HEK293T (cell line): Measurements from ENCODE around the gene NYAP1.

Experiments
- BHLHE40 ChIP-seq: fragments of 450-650 bp; IDR thresholded peaks from 2 replicates; pipeline ENCODE4 v1.6.1; 2016; ENCODE audit warnings: mild to moderate bottlenecking, moderate library complexity, borderline replicate concordance
- CTBP1 ChIP-seq: fragments of 450-650 bp; IDR thresholded peaks from 2 replicates; pipeline ENCODE4 v1.6.1; 2016; ENCODE audit warnings: borderline replicate concordance
- ELF4 ChIP-seq: fragments of 450-650 bp; IDR thresholded peaks from 2 replicates; pipeline ENCODE4 v1.6.1; 2017; ENCODE audit warnings: antibody characterized with exemption
- FOXA1 ChIP-seq: fragments of 450-650 bp; IDR thresholded peaks from 2 replicates; pipeline ENCODE4 v1.6.1; 2016; ENCODE audit warnings: mild to moderate bottlenecking
- FOXM1 ChIP-seq: fragments of 450-650 bp; IDR thresholded peaks from 2 replicates; pipeline ENCODE4 v1.6.1; 2017; ENCODE audit warnings: mild to moderate bottlenecking, borderline replicate concordance
- HDGF ChIP-seq: fragments of 450-650 bp; IDR thresholded peaks from 2 replicates; pipeline ENCODE4 v1.6.1; 2017; ENCODE audit warnings: antibody characterized with exemption, borderline replicate concordance
- SP1 ChIP-seq: fragments of 450-650 bp; IDR thresholded peaks from 2 replicates; pipeline ENCODE4 v1.6.1; 2017
- TARDBP ChIP-seq: fragments of 450-650 bp; IDR thresholded peaks from 2 replicates; pipeline ENCODE4 v1.6.1; 2016
- ZNF384 ChIP-seq: fragments of 450-650 bp; IDR thresholded peaks from 2 replicates; pipeline ENCODE4 v1.6.1; 2016
- TF ChIP-seq, protein P1 (sequence below): fragments of 450-650 bp; IDR thresholded peaks from 2 replicates; pipeline ENCODE4 v1.6.1; 2016

DNA sequence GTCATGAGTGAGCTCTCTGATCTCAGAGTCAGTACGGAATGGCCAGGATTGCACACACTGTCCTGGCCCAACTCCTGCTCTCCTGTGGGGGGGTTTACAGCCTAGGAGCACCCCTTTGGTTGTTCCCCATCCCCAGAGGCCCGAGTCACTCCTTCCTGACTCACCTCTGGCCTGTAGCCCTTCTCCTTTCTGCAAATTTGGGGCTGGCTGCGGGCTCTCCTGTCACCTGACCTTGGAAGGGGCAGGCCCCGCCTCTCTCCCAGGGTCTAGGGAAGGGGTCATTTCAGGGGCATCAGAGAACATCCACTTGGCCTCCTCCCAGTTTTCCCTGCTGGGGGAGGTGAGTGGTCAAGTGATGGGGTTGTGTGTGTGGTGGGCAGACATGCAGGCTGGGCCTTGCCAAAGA, 1.7 kb downstream of the NYAP1 start:
- TF ChIP-seq SP1 (no peak), CTBP1 (no peak), FOXA1 (no peak), ELF4 (no peak), BHLHE40 (no peak), ZNF384 (no peak), FOXM1 (no peak), HDGF (no peak), TARDBP (no peak)
- TF ChIP-seq, protein P1, sequence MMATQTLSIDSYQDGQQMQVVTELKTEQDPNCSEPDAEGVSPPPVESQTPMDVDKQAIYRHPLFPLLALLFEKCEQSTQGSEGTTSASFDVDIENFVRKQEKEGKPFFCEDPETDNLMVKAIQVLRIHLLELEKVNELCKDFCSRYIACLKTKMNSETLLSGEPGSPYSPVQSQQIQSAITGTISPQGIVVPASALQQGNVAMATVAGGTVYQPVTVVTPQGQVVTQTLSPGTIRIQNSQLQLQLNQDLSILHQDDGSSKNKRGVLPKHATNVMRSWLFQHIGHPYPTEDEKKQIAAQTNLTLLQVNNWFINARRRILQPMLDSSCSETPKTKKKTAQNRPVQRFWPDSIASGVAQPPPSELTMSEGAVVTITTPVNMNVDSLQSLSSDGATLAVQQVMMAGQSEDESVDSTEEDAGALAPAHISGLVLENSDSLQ, result no peak
